ENCODE data around the gene MAP3K5. TPM values are rescaled to one million over a fixed set of nuclear protein-coding genes. Genes with fewer than 3 reads are reported as not detected.

The MAP3K5 gene
- total RNA-seq, 1 experiment from 2014 or later, result 15.8 TPM

DNA sequence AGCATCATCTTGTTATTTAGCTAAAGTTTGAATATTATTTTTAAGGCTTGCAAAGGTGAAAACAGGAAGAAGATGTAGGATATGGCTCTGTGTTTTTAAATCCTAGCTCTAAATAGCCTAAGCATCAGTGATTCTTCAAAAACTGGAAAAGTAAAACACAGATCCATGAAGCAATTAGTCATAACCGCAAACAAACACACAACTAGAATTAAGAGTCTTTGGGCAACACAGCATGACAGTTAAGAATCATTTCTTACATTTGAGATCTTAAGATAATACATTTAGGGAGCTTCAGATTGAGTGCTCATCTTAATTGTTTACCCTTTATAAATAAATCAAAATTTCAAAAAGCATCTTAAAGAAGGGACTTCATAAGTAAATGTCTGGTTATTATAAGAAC is 126.2 kb downstream of the MAP3K5 start:
- H3K9me3 Mint-ChIP-seq (ENCODE audit: low read depth, unreplicated experiment), result no peaks in the 10 kb centered on the region
- H3K27me3 Mint-ChIP-seq (ENCODE audit: unreplicated experiment), result no peaks in the 10 kb centered on the region
- BruUV-seq (replicated peaks), result no TSS peak
- TF ChIP-seq, protein P1, sequence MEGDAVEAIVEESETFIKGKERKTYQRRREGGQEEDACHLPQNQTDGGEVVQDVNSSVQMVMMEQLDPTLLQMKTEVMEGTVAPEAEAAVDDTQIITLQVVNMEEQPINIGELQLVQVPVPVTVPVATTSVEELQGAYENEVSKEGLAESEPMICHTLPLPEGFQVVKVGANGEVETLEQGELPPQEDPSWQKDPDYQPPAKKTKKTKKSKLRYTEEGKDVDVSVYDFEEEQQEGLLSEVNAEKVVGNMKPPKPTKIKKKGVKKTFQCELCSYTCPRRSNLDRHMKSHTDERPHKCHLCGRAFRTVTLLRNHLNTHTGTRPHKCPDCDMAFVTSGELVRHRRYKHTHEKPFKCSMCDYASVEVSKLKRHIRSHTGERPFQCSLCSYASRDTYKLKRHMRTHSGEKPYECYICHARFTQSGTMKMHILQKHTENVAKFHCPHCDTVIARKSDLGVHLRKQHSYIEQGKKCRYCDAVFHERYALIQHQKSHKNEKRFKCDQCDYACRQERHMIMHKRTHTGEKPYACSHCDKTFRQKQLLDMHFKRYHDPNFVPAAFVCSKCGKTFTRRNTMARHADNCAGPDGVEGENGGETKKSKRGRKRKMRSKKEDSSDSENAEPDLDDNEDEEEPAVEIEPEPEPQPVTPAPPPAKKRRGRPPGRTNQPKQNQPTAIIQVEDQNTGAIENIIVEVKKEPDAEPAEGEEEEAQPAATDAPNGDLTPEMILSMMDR (IDR thresholded peaks at IDR 0.05; ENCODE audit: unreplicated experiment), result no peak
- intact Hi-C loops (cut with micrococcal nuclease; ENCODE audit: unreplicated experiment), result no loop called here
- no peak overlapping the region for H3K4me3 Mint-ChIP-seq (ENCODE audit: low read depth, unreplicated experiment)
- H3K27ac Mint-ChIP-seq (ENCODE audit: unreplicated experiment), result no peak overlapping the region
- no peak for DNase-seq
- H3K4me1 Mint-ChIP-seq (ENCODE audit: low read depth, unreplicated experiment), result no peaks in the 10 kb centered on the region
- H3K36me3 Mint-ChIP-seq (ENCODE audit: insufficient read depth, unreplicated experiment), result peaks cover 4% of the 10 kb centered on the region
- CTCF ChIA-PET, result no interaction called here

DNA sequence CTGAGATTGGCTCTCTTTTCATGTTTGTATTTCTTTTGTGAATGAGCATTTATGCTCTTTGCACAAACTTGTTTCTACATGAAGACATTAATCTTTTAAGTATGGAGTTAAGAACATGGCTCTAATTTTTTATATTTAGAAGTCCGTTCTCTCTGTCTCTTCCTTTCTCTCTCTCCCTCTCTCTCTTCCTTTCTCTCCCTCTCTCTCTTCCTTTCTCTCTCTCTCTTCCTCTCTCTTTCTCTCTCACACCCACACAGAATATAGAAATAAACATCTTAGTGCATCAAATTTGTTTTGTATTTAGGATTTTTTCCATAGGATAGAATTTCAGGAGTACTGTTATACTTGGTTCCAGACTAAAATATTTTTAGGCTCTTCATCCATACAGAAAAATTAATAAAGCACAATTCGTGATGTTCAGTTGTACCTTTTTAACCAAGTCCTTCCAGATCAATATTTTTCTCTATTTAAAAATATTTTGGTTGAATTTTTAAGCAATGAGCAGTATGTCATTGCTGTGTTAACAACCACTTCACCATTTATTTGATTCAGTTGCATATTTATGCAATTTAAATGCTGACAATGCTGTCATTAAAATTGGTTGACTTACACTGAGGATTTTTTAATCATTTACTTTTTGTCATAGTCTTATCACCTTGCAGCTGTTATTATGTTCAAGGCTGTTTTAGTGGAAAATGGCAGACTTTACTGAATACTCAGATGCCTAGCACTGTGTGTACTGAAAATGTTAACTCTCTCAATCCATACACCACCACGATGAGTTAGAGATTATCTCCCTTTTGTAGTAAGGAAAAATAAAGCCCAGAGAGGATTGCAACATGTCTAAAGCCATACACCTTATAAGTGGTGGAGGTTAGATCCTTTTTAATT is 129.7 kb downstream of the MAP3K5 start:
- Mint-ChIP-seq H3K4me3 (ENCODE audit: low read depth, unreplicated experiment) (no peak overlapping the region), H3K27me3 (ENCODE audit: unreplicated experiment) (no peaks in the 10 kb centered on the region), H3K4me1 (ENCODE audit: low read depth, unreplicated experiment) (no peaks in the 10 kb centered on the region), H3K36me3 (ENCODE audit: insufficient read depth, unreplicated experiment) (no peaks in the 10 kb centered on the region), H3K9me3 (ENCODE audit: low read depth, unreplicated experiment) (no peaks in the 10 kb centered on the region), H3K27ac (ENCODE audit: unreplicated experiment) (no peak overlapping the region)
- no TSS peak for BruUV-seq (replicated peaks)
- CTCF ChIA-PET, result no interaction called here
- intact Hi-C loops (cut with micrococcal nuclease; ENCODE audit: unreplicated experiment), result no loop called here
- TF ChIP-seq, protein P1 (IDR thresholded peaks at IDR 0.05; ENCODE audit: unreplicated experiment), result no peak
- no peak for DNase-seq

DNA sequence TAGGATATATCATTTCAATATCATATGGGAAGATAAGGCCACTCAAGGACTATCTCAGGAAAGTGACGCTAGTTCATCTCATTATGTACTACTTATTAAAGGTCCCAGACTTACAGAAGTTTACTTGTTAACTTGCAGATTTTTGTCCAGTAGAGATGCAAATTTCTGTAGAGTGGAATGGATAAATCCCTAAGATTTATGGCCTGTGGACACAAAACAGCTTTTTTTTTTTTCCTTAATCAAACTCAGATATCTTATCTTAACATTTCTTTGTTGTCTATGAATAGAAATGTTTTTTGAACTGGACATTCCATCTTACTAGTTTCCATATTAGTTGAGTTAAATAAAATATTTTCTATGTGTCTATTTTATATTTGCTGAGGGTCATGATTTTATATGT is 131.6 kb downstream of the MAP3K5 start:
- CTCF ChIA-PET, result no interaction called here

DNA sequence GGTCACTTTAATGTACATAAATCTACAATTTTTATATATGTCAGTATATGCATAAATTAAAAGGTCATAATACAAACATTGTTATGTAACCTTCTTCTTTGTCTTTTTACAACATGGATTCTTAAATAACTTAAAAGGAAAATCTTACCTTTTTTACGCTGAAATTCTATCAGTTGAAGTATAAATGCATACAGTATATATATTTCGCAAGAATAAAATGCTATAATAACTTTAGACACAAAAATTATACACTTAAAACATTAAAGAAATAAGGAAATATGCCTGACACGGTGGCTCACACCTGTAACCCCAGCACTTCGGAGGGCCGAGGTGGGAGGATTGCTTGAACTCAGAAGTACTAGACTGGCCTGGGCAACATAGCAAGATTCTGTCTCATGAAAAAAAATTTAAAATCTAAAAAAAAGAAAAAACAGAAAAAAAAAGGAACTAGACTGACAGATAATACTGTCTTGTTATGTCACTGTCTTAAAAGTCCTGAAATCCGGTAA is 132.2 kb downstream of the MAP3K5 start:
- Mint-ChIP-seq H3K36me3 (ENCODE audit: insufficient read depth, unreplicated experiment) (no peaks in the 10 kb centered on the region), H3K27ac (ENCODE audit: unreplicated experiment) (no peak overlapping the region), H3K4me1 (ENCODE audit: low read depth, unreplicated experiment) (no peaks in the 10 kb centered on the region), H3K4me3 (ENCODE audit: low read depth, unreplicated experiment) (no peak overlapping the region), H3K27me3 (ENCODE audit: unreplicated experiment) (no peaks in the 10 kb centered on the region), H3K9me3 (ENCODE audit: low read depth, unreplicated experiment) (no peaks in the 10 kb centered on the region)
- BruUV-seq (replicated peaks), result no TSS peak
- TF ChIP-seq, protein P1 (IDR thresholded peaks at IDR 0.05; ENCODE audit: unreplicated experiment), result no peak
- intact Hi-C loops (cut with micrococcal nuclease; ENCODE audit: unreplicated experiment), result no loop called here
- CTCF ChIA-PET, result no interaction called here
- DNase-seq, result no peak

More for the DNA sequence above, 131.6 kb downstream of the MAP3K5 start:
- Mint-ChIP-seq H3K9me3 (ENCODE audit: low read depth, unreplicated experiment) (no peaks in the 10 kb centered on the region), H3K36me3 (ENCODE audit: insufficient read depth, unreplicated experiment) (no peaks in the 10 kb centered on the region), H3K27ac (ENCODE audit: unreplicated experiment) (no peak overlapping the region), H3K4me1 (ENCODE audit: low read depth, unreplicated experiment) (no peaks in the 10 kb centered on the region), H3K27me3 (ENCODE audit: unreplicated experiment) (no peaks in the 10 kb centered on the region), H3K4me3 (ENCODE audit: low read depth, unreplicated experiment) (no peak overlapping the region)
- intact Hi-C loops (cut with micrococcal nuclease; ENCODE audit: unreplicated experiment), result no loop called here
- TF ChIP-seq, protein P1 (IDR thresholded peaks at IDR 0.05; ENCODE audit: unreplicated experiment), result no peak
- no TSS peak for BruUV-seq (replicated peaks)
- DNase-seq, result no peak
